OCI-LY1 (cell line): ENCODE measurements around the gene MYO16.

Experiments used
- EZH2 ChIP-seq: fragments of 200-600 bp; sonication (generic), shearing (Covaris generic); IDR thresholded peaks from 2 replicates; pipeline ENCODE4 v1.8.0; 2017; ENCODE audit warnings: borderline replicate concordance, mixed run types, mild to moderate bottlenecking, antibody characterized with exemption, low read length, moderate library complexity, mixed read lengths
- TF ChIP-seq, protein P1 (sequence below): fragments of 200-600 bp; sonication (generic), shearing (Covaris generic); IDR thresholded peaks from 2 replicates; pipeline ENCODE4 v1.5.1; 2017; ENCODE audit warnings: mild to moderate bottlenecking, antibody characterized with exemption, low read length, moderate library complexity, mixed read lengths

DNA sequence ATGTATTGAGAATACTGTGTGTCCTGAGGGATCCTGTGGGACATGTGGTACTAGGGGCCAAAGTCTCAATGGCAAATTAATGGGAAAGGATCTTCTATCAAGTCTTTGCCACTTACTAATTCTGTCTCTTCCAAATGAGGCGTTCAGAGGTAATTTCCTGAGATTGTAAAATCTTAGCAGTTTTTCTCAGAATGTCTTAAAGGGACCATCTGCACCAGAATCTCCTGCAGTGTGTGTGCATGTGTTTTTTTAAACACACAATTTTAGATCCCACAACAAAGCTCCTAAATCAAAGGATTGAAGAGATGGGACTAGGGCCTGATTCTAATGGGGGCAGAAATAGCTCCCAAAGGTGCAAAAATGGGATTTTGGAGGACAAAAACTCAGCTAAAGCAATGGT, 78.2 kb downstream of the MYO16 start:
- TF ChIP-seq, protein P1, sequence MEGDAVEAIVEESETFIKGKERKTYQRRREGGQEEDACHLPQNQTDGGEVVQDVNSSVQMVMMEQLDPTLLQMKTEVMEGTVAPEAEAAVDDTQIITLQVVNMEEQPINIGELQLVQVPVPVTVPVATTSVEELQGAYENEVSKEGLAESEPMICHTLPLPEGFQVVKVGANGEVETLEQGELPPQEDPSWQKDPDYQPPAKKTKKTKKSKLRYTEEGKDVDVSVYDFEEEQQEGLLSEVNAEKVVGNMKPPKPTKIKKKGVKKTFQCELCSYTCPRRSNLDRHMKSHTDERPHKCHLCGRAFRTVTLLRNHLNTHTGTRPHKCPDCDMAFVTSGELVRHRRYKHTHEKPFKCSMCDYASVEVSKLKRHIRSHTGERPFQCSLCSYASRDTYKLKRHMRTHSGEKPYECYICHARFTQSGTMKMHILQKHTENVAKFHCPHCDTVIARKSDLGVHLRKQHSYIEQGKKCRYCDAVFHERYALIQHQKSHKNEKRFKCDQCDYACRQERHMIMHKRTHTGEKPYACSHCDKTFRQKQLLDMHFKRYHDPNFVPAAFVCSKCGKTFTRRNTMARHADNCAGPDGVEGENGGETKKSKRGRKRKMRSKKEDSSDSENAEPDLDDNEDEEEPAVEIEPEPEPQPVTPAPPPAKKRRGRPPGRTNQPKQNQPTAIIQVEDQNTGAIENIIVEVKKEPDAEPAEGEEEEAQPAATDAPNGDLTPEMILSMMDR: no peak
- no peak for TF ChIP-seq EZH2
